NCI-H69 (cell line): ENCODE results near the gene C6orf62.
"Not testable (repeated sequence)": the region's sequence is repeated elsewhere in the genome, so short reads cannot be mapped to it uniquely, and the experiment has no call there.

Source experiments
- DNase-seq: peaks from one replicate; lab custom pipeline; 2025; lab: John Stamatoyannopoulos, UW

The C6orf62 gene

GRCh38 chr6:24743265-24743943 is 24.4 kb upstream of the C6orf62 start:
- DNase-seq, result peak; percentile 20

- no peak for DNase-seq
Observed at GRCh38 chr6:24742216-24742738, 23.3 kb upstream of the C6orf62 start.

- DNase-seq, result no peak
Observed at GRCh38 chr6:24740861-24741260, 21.9 kb upstream of the C6orf62 start.

- no peak for DNase-seq
Observed at GRCh38 chr6:24738741-24739140, 19.8 kb upstream of the C6orf62 start.

- DNase-seq, result not testable (repeated sequence)
Observed at GRCh38 chr6:24734710-24735109, 15.8 kb upstream of the C6orf62 start.

- DNase-seq, result no peak
Observed at GRCh38 chr6:24734166-24734565, 15.2 kb upstream of the C6orf62 start.

- not testable (repeated sequence) for DNase-seq
Observed at GRCh38 chr6:24731456-24732134, 12.6 kb upstream of the C6orf62 start.

- DNase-seq, result not testable (repeated sequence)
Observed at GRCh38 chr6:24730653-24731052, 11.7 kb upstream of the C6orf62 start.

- no peak for DNase-seq
Observed at GRCh38 chr6:24723270-24723669, 4.3 kb upstream of the C6orf62 start.

- peak; percentile 97 for DNase-seq
Observed at GRCh38 chr6:24721461-24722215, 2.7 kb upstream of the C6orf62 start.

- peak; percentile 100 for DNase-seq
Observed at GRCh38 chr6:24720604-24721460, 1.9 kb upstream of the C6orf62 start.

GRCh38 chr6:24720131-24720603 is 1.2 kb upstream of the C6orf62 start:
- DNase-seq, result peak; percentile 70

GRCh38 chr6:24718449-24719124 is 367 bp downstream of the C6orf62 start:
- peak; percentile 32 for DNase-seq

- DNase-seq, result not testable (repeated sequence)
Observed at GRCh38 chr6:24716602-24717148, 2.3 kb downstream of the C6orf62 start.

- no peak for DNase-seq
Observed at GRCh38 chr6:24710519-24711303, 8.2 kb downstream of the C6orf62 start.

- DNase-seq, result no peak
Observed at GRCh38 chr6:24709014-24709711, 9.8 kb downstream of the C6orf62 start.

- DNase-seq, result no peak
Observed at GRCh38 chr6:24708612-24709011, 10.3 kb downstream of the C6orf62 start.

- DNase-seq, result no peak
Observed at GRCh38 chr6:24704468-24704867, 14.5 kb downstream of the C6orf62 start.

- DNase-seq, result no peak
Observed at GRCh38 chr6:24702720-24703282, 16.2 kb downstream of the C6orf62 start.
